ENCODE measurements around the gene PAQR6.

DNA sequence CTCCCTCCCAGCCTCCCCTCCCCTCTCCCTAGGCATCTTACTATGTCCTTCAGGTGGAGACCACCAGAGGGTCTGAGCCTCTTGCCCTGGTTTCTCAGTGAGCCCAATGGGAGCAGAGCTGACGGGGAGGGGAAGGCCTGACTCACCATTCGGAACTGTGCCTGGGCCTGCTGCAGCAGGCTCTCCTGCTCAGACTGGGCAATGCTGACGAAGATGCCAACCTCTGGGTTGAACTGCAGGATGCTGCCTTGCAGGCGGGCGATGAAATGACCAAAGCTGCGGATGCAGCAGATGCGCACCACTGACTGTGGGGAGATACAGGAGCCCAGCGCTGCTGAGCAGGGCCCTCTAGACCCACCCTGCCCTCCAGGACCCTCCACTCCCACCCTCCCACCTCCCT, 11.0 kb upstream of the PAQR6 start:
- no peak for TF ChIP-seq POLR2A (IDR thresholded peaks at IDR 0.05; ENCODE audit: low read length)
- TF ChIP-seq GATA1 (IDR thresholded peaks at IDR 0.05; ENCODE audit: low read depth, low read length) = no peak

Measured in erythroblast (primary cell).